ENCODE data around the gene RSL1D1.

DNA sequence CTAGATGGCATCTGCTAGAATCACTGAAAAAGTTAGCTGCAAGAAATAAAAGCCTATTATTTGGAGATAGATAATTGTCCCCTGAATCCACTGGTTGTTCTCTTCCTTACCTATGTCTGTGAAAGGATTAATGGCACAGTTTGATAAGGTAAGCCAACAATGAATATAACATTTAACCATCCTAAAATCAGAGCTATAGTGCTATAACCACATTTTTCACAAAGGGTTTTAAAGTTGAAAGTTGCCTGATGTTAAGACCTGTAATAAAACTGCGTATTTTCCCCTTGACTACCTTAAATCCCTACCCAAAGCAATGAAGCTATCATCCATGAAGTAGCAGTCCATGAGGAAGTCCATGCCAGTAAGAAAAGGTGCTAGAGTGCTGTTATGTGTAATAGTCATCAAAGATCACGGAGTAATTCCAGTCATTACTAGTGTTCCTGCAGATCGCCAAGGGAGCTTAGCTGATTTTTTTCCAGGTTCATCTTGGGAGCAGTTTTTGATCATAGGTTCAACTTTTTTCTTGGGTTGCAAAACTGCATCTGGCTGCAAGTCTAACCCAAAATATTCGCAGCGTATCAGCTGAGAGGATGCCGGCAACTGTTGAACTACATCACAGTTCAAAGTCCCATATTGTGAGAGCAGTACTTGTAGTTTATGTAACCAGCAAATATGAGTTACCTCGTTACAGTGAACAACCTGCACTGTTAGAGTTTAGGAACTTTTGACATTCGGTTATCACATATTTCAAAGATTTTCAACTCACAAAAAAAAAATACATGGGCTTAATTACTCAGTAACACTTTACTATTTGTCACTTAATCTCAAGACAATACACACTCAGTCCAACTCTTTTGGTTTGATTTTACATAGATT lies 18.2 kb upstream of the RSL1D1 start:
- no peak for TF ChIP-seq EZH2 (IDR thresholded peaks at IDR 0.05; ENCODE audit: low read length, missing control alignments)
- TF ChIP-seq, protein P1, sequence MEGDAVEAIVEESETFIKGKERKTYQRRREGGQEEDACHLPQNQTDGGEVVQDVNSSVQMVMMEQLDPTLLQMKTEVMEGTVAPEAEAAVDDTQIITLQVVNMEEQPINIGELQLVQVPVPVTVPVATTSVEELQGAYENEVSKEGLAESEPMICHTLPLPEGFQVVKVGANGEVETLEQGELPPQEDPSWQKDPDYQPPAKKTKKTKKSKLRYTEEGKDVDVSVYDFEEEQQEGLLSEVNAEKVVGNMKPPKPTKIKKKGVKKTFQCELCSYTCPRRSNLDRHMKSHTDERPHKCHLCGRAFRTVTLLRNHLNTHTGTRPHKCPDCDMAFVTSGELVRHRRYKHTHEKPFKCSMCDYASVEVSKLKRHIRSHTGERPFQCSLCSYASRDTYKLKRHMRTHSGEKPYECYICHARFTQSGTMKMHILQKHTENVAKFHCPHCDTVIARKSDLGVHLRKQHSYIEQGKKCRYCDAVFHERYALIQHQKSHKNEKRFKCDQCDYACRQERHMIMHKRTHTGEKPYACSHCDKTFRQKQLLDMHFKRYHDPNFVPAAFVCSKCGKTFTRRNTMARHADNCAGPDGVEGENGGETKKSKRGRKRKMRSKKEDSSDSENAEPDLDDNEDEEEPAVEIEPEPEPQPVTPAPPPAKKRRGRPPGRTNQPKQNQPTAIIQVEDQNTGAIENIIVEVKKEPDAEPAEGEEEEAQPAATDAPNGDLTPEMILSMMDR (conservative IDR thresholded peaks at IDR 0.05 in 1 of 2, IDR thresholded peaks at IDR 0.05 in 1 of 2; ENCODE audit: low read depth in 1 of 2, low read length in 2 of 2) = no peak
